GM19239 (cell line): ENCODE measurements around the gene PPP1R14C.

Source experiments
- DNase-seq: peaks from one replicate; pipeline ENCODE4 v3.0.0; 2011; ENCODE audit warnings: low spot score; ENCODE audit not compliant: insufficient read length
- FAIRE-seq: peaks from 2 replicates; lab custom pipeline; 2011; peaks lifted over from hg19 to GRCh38; lab: Jason Lieb, UNC

The PPP1R14C gene, protein sequence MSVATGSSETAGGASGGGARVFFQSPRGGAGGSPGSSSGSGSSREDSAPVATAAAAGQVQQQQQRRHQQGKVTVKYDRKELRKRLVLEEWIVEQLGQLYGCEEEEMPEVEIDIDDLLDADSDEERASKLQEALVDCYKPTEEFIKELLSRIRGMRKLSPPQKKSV

DNA sequence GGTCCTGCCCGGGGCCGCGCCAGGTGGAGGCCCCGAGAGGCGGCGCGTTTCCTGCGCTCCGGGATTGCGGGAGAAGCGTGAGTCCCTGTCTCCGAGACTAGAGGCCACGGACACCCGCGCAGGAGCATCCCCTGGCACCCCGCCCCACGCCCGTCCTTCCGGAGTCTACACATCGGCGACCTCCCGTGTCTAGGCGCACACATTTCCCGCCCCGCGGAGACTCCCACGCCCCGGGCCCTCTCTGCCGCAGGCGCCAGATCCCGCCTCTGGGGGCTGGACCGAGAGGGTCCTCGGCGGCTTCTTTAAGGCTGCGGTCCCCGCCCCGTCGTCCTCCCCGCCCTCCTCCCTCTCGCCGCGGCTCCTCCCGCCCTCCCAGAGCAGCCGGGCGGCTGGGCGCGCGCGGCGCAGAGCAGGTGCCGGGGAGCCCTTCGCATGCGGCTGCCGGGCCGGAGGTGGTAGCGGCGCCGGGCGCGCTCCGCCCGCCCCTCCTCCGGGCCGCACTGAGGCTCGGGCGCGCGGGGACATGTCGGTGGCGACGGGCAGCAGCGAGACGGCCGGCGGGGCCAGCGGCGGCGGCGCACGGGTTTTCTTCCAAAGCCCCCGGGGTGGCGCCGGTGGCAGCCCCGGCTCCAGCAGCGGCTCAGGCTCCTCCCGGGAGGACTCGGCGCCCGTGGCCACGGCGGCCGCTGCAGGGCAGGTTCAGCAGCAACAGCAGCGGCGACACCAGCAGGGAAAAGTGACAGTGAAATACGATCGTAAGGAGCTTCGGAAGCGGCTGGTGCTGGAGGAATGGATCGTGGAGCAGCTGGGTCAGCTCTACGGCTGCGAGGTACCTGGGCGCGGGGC lies at the start of gene PPP1R14C:
TSS of gene PPP1R14C (plus strand) at position 375 of the 846 bp plus-strand sequence. CDS start at position 524, 149 bp downstream.
- DNase-seq (no peak), FAIRE-seq (no peak)

DNA sequence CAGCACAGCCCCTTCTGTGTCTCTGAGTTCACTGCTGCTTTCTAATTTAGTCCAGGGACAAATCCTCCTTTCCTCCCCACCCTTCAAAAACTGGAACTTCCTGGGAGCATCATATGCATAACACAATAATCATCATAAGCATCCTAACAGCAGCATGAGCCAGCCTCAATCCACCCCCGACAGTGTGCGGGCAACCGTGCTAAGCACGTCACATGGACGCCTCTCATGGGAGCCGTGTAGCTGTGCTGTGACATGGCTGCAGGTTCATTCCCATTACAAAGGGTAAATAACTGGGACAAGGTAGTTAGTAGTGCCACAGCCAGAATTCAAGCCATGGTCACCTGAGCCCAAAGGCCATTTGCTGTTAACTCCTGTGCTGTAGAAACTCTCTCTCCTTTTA lies 49.4 kb upstream of the PPP1R14C start:
- DNase-seq: no peak
- FAIRE-seq: no peak

DNA sequence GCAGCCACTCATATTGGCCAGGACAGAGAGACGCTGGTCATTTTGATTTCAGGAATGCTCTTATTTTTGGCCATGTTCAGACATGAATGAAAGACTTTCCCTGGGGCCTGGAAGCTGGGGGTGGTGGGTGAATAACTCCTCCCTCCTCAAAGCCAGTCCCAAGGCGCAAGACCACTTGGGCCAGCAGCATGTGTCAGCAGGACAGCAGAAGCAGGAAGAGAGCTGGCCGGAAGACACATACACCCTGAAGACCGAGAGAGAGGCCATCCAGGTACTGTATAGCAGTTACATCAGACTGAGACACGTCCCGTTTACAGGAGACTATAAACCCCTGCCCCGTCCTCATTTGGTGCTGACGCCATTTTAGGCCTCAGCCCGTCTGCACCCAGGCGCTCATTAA lies 44.7 kb upstream of the PPP1R14C start:
- no peak for FAIRE-seq

DNA sequence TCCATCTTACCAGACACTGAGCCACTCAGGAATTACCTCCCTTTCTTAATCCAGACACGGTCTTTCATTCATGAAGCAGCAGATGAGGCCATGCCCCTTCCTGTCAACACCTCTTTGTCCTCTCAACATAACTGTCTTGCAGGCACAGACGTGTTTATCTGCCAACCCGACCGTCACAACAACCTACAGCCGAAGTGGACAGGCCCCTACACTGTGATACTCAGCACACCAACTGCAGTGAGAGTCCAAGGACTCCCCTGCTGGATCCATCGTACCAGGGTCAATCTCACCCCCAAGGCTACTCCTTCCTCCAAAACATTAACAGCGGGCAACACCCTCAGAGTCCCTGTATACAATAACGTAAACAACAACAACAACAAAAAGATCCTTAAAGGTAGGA lies 43.3 kb upstream of the PPP1R14C start:
- no peak for DNase-seq
- no peak for FAIRE-seq

More for the DNA sequence above, 44.7 kb upstream of the PPP1R14C start:
- DNase-seq: no peak

DNA sequence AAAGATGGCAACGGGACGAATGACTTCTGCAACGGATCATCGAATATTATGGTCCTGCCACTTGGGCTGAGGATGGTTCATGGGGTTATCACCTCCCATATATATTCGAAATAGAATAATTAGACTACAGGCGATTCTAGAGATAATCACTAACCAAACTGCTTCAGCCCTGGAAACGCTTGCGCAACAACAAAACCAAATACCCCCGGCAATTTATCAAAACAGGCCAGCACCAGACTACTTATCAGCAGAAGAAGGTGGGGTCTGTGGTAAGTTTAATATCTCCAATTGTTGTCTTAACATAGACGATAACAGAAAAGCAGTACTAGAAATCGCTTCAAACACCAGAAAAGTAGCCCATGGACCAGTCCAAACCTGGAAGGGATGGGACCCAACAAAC lies 42.9 kb upstream of the PPP1R14C start:
- FAIRE-seq (no peak), DNase-seq (no peak)

DNA sequence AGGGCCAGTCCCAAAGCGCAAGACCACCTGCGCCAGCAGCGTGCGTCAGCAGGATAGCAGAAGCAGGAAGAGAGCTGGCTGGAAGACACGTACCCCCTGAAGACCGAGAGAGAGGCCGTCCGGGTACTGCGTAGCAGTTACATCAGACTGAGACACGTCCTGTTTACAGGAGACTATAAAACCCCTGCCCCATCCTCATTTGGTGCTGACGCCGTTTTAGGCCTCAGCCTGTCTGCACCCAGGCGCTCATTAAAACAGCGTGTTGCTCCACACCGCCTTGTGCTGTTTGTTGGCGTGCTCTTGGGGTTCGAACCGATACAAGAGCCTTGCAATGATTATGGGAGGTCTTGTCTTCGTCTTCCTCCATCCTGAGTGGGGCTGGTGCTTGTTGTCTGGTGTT lies 42.1 kb upstream of the PPP1R14C start:
- FAIRE-seq (no peak), DNase-seq (no peak)

DNA sequence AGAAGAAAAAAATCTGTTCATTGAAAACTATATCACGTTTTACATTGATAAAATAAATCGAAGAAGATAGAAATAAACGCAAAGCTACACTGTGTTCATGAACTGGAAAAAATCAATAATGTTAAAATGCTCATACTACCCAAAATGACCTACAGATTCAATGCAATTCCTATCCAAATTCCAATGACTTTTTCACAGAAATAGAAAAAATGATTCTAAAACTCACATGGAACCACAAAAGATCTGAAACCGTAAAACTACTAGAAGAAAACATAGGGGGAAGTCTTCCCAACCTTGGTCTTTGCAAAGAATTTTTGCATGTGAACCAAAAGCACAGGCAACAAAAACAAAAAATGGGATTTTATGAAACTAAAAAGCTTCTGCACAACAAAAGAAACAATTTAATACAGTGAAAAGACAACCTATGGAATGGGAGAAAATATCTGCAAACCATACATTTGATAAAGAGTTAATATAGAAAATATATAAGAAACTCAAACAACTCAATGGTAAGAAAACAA lies 40.0 kb upstream of the PPP1R14C start:
- no peak for FAIRE-seq

DNA sequence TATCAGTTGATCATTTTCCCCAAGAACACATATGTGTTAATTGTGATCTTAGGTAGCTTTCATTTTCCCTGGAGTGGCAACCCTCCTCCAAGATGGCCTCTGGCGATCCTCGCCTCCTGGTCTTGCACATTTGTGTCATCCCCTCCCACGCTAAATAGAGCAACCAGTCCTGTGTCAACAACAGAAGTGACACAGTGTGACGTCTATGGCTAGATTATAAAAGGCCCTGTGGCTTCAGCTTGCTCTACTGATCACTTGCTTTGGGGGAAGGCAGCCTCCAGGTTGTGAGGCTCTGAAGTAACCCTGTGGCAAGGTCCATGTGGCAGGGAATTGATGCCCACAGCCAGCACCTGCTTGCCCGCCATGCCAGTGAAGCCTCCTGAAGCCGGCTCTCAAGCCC lies 30.6 kb upstream of the PPP1R14C start:
- FAIRE-seq (no peak), DNase-seq (no peak)

More for the DNA sequence above, 40.0 kb upstream of the PPP1R14C start:
- no peak for DNase-seq

DNA sequence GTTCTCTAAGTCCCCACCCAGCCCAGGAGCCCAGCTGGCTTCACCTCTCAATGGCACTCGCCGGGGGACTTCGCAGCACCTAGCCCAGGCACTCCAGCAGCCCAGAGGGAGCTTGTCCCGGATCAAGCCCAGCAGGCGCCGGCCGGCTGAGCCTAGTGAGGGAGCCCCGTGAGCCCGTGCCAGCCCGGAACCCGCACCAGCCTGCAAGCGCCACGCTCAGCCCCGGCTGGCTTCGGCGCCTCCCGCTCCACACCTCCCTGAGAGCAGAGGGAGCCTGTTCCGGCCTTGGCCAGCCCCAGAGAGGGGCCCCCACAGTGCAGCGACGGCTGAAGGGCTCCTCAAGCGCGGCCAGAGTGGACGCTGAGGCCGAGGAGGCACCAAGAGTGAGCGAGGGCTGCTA lies 27.1 kb upstream of the PPP1R14C start:
- DNase-seq (no peak), FAIRE-seq (no peak)

DNA sequence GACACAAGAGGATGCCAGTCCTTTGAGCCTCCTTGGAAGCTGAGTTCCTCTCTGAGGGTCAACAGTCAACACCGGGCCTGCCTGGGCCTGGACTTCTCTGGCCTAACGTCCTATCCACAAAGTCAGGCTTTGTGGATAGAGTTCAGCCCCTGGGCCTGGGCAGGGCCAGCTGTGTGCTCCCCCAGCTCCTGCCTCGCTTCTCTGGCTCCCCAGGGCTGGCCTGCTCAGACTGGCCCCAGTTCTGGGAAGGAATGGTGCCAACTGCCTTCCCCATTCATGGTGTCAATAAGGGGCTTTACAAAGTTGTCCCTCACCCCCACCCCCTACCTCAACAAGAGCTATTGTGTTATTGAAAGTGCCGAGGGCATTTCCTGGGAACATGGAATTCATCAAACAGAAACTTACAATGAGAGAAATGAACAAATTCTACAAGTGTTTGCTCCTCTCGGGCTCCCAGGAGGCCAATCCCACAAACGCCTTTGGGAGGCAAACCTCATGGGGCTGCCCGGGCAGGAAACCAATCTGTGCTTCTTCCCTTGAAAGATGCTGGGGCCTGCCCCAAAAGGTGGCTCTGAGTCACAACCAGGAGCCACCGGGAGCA lies 26.5 kb upstream of the PPP1R14C start:
- FAIRE-seq (no peak), DNase-seq (no peak)

DNA sequence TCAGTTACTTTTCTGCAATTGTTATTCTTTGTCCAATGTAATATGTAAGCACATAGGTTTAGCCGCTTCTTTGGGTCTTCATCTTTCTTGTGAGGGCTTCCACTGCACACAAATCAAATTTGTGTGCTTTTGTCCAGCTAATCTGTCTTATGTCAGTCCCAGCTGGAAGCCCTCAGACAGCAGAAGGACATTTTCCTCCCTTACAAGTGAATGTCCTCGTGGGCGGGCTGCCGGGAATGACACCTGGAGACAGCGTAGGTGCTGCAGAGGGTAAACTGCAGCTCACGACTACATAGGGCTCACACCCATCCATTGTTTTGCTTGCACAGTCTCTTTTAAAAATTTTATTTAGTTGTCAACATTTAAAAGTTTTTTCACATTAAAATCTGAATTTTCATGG lies 24.6 kb upstream of the PPP1R14C start:
- FAIRE-seq: no peak
- DNase-seq: no peak

DNA sequence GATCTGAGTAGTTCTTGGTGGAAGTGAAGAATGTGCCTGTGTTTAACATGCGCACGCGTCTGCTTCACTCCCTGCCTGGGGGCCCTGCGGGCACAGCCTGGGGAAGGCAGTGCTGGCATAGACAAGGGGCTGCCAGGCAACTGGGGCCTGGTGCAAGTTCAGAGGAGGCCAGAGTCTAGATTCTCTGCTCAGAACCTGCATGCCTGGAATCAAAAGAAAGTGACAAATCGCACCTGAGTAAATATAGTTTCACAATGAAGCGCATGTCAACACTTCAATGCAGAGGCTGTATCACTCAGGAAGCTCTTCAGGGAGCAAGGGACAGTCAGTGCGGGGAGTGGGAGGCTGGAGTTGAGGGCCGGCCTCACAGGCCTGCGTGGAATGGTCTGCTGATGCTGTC lies 24.2 kb upstream of the PPP1R14C start:
- no peak for DNase-seq
- no peak for FAIRE-seq

DNA sequence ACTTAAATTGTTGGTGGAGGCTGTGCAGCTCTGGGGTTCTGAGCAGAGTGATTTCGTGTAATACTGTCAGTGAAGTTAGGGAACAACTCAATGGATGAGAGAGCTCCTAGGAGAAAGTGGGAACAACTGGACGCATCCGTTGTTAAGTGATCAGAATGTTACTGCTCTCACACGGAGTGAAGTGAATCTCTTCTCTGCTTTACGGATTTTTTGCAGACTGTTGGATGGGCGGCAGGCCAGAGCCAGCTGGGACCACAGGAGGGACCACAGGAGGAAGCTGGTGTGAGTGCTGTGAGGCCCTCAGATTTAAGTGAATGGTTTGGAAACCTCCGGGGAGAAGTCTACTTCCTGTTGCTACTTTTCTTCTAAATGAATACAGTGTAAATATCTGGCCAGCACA lies 23.7 kb upstream of the PPP1R14C start:
- no peak for DNase-seq
- FAIRE-seq: no peak

DNA sequence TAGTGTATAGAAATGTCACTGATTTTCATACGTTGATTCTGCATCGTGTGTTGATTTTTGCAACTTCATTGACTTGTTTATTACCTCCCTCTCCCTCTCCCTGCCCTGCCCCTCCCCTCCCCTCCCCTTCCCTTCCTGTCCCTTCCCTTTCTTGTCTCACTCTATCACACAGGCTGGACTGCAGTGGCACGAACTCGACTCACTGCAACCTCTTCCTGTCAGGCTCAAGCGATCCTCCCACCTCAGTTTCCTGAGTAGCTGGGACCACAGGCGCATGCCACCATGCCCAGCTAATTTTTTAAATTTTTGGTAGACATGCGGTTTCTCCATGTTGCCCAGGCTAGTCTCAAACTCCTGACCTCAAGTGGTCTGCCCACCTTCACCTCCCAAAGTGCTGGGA lies 19.2 kb upstream of the PPP1R14C start:
- FAIRE-seq (no peak), DNase-seq (no peak)

DNA sequence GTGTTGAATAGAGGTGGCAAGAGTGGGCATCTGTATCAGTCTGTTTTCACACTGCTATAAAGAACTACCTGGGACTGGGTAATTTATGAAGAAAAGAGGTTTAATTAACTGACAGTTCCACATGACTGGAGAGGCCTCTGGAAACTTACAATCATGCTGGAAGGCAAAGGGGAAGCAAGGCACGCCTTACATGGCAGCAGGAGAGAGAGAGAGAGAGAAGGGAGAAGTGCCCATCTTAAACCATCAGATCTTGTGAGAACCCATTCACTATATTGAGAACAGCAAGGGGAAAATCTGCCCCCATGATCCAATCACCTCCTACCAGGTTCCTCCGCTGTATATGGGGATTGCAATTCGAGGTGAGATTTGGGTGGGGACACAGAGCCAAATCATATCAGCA lies 18.6 kb upstream of the PPP1R14C start:
- no peak for FAIRE-seq
- no peak for DNase-seq

DNA sequence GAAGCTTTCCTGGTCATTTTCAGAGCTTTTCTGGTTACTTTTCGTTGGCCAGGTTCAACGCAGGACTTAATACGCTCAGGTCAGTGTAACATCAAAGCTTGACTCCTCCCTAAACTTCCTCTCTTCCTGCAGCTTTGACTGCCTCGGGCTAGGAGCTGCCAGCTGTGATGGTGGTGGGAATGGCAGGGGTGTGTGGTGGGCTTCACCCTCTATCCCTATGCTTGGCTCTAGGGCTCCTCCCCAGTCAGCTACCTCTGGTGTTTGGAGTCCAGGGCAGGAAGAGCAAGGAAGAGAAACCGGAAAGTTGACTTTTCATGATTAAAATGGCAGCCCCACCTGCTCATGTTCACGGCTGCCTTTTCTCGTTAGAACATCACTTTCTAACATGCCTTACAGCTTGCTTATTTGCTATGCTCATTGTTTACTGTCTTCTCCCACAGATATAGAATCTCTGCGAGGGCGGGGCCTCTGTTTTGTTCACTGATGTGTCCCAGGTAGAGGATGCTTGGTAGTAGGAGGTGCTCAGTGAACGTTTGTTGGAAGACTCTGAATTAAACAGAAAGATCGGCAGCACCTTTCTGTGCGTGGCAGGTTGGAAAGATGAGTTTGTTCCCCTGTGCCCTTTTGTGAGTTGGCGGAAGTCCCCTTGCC lies 16.1 kb upstream of the PPP1R14C start:
- no peak for DNase-seq
- no peak for FAIRE-seq

DNA sequence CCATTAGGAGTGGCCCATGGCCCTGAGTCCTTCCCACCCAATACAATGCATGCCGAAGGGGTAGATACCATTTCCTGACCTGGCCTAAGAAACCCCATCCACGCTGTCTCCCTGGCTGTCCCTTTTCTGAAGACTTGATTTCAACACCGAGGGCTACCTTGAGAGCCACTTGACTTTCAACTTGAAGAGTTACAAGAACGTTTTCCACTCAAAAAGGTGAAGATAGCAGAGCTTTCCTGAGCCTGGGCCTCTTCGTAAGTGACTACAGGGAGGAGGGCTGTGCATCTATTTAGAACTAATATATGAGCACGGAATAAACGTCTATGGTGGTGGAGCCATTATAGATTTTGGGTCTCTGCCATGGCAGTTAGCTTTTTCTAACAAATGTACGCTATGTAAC lies 14.4 kb upstream of the PPP1R14C start:
- DNase-seq: no peak
- no peak for FAIRE-seq

DNA sequence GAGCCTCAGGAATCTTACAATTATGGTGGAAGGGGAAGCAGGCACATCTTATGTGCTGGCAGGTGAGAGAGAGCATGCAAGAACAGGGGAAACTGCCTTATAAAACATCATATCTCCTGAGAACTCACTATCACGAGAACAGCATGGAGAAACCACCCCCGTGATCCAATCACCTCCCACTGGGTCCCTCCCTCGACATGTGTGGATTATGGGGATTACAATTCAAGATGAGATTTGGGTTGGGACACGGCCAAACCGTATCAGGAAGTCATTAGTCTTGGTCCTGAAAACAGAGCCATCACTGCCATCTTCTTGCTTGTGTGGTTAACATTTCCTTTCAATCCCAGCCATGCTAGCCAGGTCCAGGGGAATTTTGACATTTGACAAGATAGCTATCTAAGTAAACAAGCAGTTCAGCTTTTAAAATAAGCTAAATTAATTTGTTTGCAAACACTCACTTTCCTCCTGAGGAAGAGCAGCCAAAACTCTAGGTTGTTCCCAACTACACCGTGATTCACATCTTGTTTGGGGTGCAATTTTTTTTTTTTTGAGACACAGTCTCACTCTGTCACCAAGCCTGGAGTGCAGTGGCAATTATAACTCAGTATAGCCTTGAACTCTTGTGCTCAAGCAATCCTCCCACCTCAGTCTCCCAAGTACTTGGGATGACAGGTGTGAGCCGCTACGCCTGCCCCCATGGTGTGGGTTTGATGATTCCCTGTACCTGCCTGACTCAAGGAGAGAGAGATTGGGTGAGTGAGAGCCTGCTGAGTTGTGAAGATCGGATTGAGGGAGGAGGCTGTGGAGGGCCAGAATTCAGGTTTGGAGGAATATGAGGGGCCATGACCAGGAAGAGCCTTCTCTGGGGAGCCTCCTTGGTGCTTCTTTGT lies 13.0 kb upstream of the PPP1R14C start:
- DNase-seq (no peak), FAIRE-seq (no peak)

DNA sequence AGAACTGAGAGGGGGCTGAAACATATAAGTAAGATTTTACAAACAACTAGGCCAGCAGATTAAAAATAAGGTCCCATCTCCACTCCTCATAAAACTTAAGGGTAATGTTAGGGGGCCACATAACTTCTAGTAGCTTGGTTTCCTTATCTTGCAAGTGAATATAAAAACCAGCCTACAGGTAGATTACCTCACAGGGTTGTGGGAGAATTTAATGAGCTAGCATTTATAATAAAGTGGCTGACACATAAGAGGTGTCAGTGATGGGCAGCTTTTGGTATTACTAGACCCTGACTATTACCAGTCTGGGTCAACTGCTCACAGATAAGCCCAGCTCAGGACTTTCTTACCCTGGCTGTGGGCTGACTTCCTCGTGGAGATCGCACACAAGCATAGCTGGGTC lies 9.2 kb upstream of the PPP1R14C start:
- FAIRE-seq (no peak), DNase-seq (no peak)
